ENCODE results near the gene TSC22D2. TPM values are rescaled to one million over a fixed set of nuclear protein-coding genes. Genes with fewer than 3 reads are reported as not detected.

Gene TSC22D2
- total RNA-seq, 4 donors from 2014 or later, result 8.5 to 20.0 (median 15.2) TPM

DNA sequence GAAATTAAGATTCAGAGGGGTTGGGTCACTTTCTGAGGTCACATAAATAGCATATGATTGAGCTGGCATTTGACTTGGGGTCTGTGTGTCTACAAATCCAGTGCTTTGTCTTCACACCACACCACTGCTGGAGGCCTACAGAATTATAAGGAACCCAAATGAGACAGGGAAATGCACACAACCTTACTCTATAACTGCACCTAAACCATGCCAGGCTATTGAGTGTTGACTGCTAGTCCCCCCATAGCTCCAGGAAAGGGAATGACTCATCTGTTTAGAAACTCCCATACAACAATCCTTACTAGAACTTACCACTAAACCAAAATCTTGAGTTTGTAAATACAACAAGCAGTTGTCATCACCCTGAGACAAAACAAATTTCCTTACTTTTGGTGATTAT is 16.9 kb upstream of the TSC22D2 start:
- Histone ChIP-seq H3K4me1 (peaks cover 0 to 5% (median 0%) of the 10 kb centered on the region in 3 donors), H3K36me3 (no peaks in the 10 kb centered on the region), H3K27me3 (no peaks in the 10 kb centered on the region), H3K4me3 (no peak overlapping the region), H3K9me3 (no peaks in the 10 kb centered on the region), H3K27ac (no peak overlapping the region)
- no peak for TF ChIP-seq POLR2A (IDR thresholded peaks at IDR 0.05)
- TF ChIP-seq, protein P1, sequence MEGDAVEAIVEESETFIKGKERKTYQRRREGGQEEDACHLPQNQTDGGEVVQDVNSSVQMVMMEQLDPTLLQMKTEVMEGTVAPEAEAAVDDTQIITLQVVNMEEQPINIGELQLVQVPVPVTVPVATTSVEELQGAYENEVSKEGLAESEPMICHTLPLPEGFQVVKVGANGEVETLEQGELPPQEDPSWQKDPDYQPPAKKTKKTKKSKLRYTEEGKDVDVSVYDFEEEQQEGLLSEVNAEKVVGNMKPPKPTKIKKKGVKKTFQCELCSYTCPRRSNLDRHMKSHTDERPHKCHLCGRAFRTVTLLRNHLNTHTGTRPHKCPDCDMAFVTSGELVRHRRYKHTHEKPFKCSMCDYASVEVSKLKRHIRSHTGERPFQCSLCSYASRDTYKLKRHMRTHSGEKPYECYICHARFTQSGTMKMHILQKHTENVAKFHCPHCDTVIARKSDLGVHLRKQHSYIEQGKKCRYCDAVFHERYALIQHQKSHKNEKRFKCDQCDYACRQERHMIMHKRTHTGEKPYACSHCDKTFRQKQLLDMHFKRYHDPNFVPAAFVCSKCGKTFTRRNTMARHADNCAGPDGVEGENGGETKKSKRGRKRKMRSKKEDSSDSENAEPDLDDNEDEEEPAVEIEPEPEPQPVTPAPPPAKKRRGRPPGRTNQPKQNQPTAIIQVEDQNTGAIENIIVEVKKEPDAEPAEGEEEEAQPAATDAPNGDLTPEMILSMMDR (IDR thresholded peaks at IDR 0.05), result no peak
- intact Hi-C loops (cut with DNase I), result no loop called here
- no peak for DNase-seq

GRCh38 chr3:150393745-150394144 is 14.4 kb upstream of the TSC22D2 start:
- intact Hi-C loops (cut with DNase I), result no loop called here
- TF ChIP-seq, protein P1 (IDR thresholded peaks at IDR 0.05), result no peak
- TF ChIP-seq POLR2A (IDR thresholded peaks at IDR 0.05), result no peak
- Histone ChIP-seq H3K27ac (no peak overlapping the region), H3K4me3 (no peak overlapping the region), H3K36me3 (no peaks in the 10 kb centered on the region), H3K9me3 (no peaks in the 10 kb centered on the region), H3K4me1 (peaks cover 0 to 5% (median 0%) of the 10 kb centered on the region in 3 donors), H3K27me3 (no peaks in the 10 kb centered on the region)
- DNase-seq, result no peak
- 37 to 50% methylated on average over 1 of the region's 1 CpG for WGBS, 2 donors

- intact Hi-C loops (cut with DNase I), result no loop called here
- H3K9me3 ChIP-seq, result no peaks in the 10 kb centered on the region
These were observed 13.5 kb upstream of the TSC22D2 start for GRCh38 chr3:150394606-150395005.

DNA sequence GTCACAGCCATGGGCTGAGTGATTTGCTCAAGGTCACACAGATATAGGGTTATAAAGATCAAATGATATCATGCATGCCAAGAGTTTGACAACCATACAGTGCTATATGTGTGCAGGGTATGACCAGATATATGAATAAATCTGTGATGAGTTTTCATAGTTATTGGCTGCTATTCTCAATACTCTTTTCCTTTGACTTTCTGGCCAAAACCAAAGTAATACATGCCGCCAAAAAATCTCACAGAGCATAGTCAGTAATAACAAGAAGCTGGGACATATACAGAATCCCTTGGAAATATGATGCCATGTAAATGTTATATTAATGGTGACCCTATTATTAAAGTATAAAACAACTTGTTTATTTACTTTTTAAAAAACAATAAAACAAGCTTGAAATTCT is 11.6 kb upstream of the TSC22D2 start:
- Histone ChIP-seq H3K27ac (no peak overlapping the region), H3K27me3 (no peaks in the 10 kb centered on the region), H3K9me3 (no peaks in the 10 kb centered on the region), H3K36me3 (no peaks in the 10 kb centered on the region), H3K4me3 (no peak overlapping the region), H3K4me1 (peaks cover 0 to 5% (median 0%) of the 10 kb centered on the region in 3 donors)
- TF ChIP-seq POLR2A (IDR thresholded peaks at IDR 0.05), result no peak
- TF ChIP-seq, protein P1 (IDR thresholded peaks at IDR 0.05), result no peak
- intact Hi-C loops (cut with DNase I), result no loop called here
- DNase-seq, result no peak
- 50 to 89% methylated on average over 1 of the region's 1 CpG for WGBS, 2 donors

More at GRCh38 chr3:150394606-150395005, 13.5 kb upstream of the TSC22D2 start:
- DNase-seq, result no peak
- WGBS, 2 donors, result 76 to 94% methylated on average over 2 of the region's 2 CpGs
- H3K4me3 ChIP-seq, result no peak overlapping the region
- no peaks in the 10 kb centered on the region for H3K36me3 ChIP-seq
- peaks cover 0 to 5% (median 0%) of the 10 kb centered on the region in 3 donors for H3K4me1 ChIP-seq
- no peak overlapping the region for H3K27ac ChIP-seq
- no peaks in the 10 kb centered on the region for H3K27me3 ChIP-seq
- TF ChIP-seq, protein P1 (IDR thresholded peaks at IDR 0.05), result no peak
- TF ChIP-seq POLR2A (IDR thresholded peaks at IDR 0.05), result no peak

DNA sequence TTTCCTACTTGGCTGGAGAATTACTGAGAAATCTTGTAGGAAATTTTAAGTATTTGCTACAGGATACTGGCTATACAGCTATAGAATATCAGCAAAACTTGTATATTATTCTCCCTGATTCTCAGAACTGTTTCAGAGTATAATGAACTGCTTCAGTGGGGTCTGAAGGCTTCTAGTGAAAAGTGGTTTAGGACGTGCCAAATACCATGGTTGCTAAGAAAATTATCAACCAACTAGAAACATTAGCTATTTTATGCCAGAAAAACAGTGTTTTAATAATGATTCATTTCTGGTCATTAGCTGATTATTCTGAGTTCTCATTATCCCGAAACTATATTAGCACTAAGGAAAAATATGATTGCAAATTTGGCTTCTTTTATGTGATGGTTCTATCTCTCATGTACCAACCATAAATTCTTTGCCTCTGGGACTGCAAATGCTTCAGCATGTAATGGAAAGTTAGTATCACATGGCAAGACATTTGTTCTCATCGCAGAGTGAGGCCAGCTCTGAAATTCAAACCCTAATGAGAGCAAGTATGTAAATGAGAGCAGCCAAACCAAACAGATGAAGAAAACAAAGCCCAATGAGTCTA is 11.0 kb upstream of the TSC22D2 start:
- peaks cover 0 to 5% (median 0%) of the 10 kb centered on the region in 3 donors for H3K4me1 ChIP-seq
- H3K9me3 ChIP-seq, result no peaks in the 10 kb centered on the region
- intact Hi-C loops (cut with DNase I), result no loop called here
- TF ChIP-seq, protein P1 (IDR thresholded peaks at IDR 0.05), result no peak
- no peak for TF ChIP-seq POLR2A (IDR thresholded peaks at IDR 0.05)
- H3K27ac ChIP-seq, result no peak overlapping the region
- 71 to 72% methylated on average over 3 of the region's 3 CpGs for WGBS, 2 donors
- H3K4me3 ChIP-seq, result no peak overlapping the region
- DNase-seq, result no peak
- no peaks in the 10 kb centered on the region for H3K27me3 ChIP-seq
- H3K36me3 ChIP-seq, result no peaks in the 10 kb centered on the region
